IMR-90 (cell line): ENCODE measurements around the gene TRAF4. TPM values are rescaled to one million over a fixed set of nuclear protein-coding genes. Genes with fewer than 3 reads are reported as not detected.

Experiments used
- microRNA-seq, 2 experiments: library from miRNA; stranded (forward) in 1 of 2; unstranded in 1 of 2; fragments of 10-50 nt in 1 of 2; fragments of <30 nt in 1 of 2; gene quantifications in 1 of 2; microRNA quantifications in 1 of 2; one replicate each; pipeline versions ENCODE3 to v1.1.0; 2013 to 2020; ENCODE audit not compliant: insufficient read depth in 1 of 2, insufficient read length in 1 of 2, unreplicated experiment in 1 of 2
- polyA plus RNA-seq, 3 experiments: library from polyadenylated mRNA; depleted of rRNA; stranded (reverse); fragments of >200 nt; gene quantifications; 2 replicates each; pipeline ENCODE4 v1.2.3, GENCODE V29; 2012; ENCODE audit warnings: low replicate concordance in 1 of 3
- small RNA-seq, 5 experiments: library from RNA; depleted of rRNA; stranded (forward); fragments of <200 nt; gene quantifications; one replicate each; pipeline ENCODE3, GENCODE V24; 2012
- total RNA-seq: library from RNA; depleted of rRNA; stranded (reverse); fragments of >200 nt; gene quantifications from 2 replicates; pipeline ENCODE4 v1.2.3, GENCODE V29; 2012; rRNA removed

The TRAF4 gene
- total and polyA plus RNA-seq, 2 of the 4 experiments (the other 2 are of a cell fraction), result 36.9 to 63.2 TPM

Small RNA genes lying within 50 kb of the gene (microRNA-seq; reads per million reads assigned to microRNA genes)
- not detected for gene SNORD42A (ENCODE audit: insufficient read depth, insufficient read length)
- gene SNORD42B (ENCODE audit: insufficient read depth, insufficient read length), result not detected
- not detected for gene SNORD4A (ENCODE audit: insufficient read depth, insufficient read length)
- gene SNORD4B (ENCODE audit: insufficient read depth, insufficient read length), result not detected

Small RNA genes lying within 50 kb of the gene (small RNA-seq; reads per million reads assigned to genes)
- 0 reads per million in 5 experiments for gene SNORD42A
- 0 to 10.4 (median 1.8) reads per million in 5 experiments for gene SNORD42B
- gene SNORD4A, result 0 reads per million in 5 experiments
- gene SNORD4B, result 0 reads per million in 5 experiments

Other genes with a start within 250 kb of the TRAF4 start
- not detected in 2 replicates for gene FOXN1, start 237.7 kb upstream of the TRAF4 start, total RNA-seq
- gene FOXN1, start 237.7 kb upstream of the TRAF4 start, polyA plus RNA-seq (2012; rRNA removed), result not detected in 2 replicates
- gene UNC119, start 191.4 kb upstream of the TRAF4 start, total RNA-seq, result 21.7 and 22.4 TPM in 2 replicates
- gene UNC119, start 191.4 kb upstream of the TRAF4 start, polyA plus RNA-seq (2012; rRNA removed), result 57.4 and 63.2 TPM in 2 replicates
- 27.5 and 28.7 TPM in 2 replicates for gene PIGS, start 172.5 kb upstream of the TRAF4 start, total RNA-seq
- 77.9 and 78.9 TPM in 2 replicates for gene PIGS, start 172.5 kb upstream of the TRAF4 start, polyA plus RNA-seq (2012; rRNA removed)
- 46.1 and 47.0 TPM in 2 replicates for gene ALDOC, start 167.1 kb upstream of the TRAF4 start, total RNA-seq
- 62.6 and 69.7 TPM in 2 replicates for gene ALDOC, start 167.1 kb upstream of the TRAF4 start, polyA plus RNA-seq (2012; rRNA removed)
- gene SPAG5, start 145.0 kb upstream of the TRAF4 start, total RNA-seq, result 55.5 and 60.8 TPM in 2 replicates
- 40.3 and 47.3 TPM in 2 replicates for gene SPAG5, start 145.0 kb upstream of the TRAF4 start, polyA plus RNA-seq (2012; rRNA removed)
- gene RSKR, start 129.8 kb upstream of the TRAF4 start, total RNA-seq, result 2.2 and 2.8 TPM in 2 replicates
- gene RSKR, start 129.8 kb upstream of the TRAF4 start, polyA plus RNA-seq (2012; rRNA removed), result 5.9 and 6.8 TPM in 2 replicates
- 146 and 174 TPM in 2 replicates for gene BLTP2, start 98.9 kb upstream of the TRAF4 start, total RNA-seq
- 42.3 and 49.0 TPM in 2 replicates for gene BLTP2, start 98.9 kb upstream of the TRAF4 start, polyA plus RNA-seq (2012; rRNA removed)
- 79.2 and 81.7 TPM in 2 replicates for gene SDF2, start 82.1 kb upstream of the TRAF4 start, total RNA-seq
- gene SDF2, start 82.1 kb upstream of the TRAF4 start, polyA plus RNA-seq (2012; rRNA removed), result 76.0 and 80.8 TPM in 2 replicates
- 44.8 and 45.0 TPM in 2 replicates for gene SUPT6H, start 81.8 kb upstream of the TRAF4 start, total RNA-seq
- gene SUPT6H, start 81.8 kb upstream of the TRAF4 start, polyA plus RNA-seq (2012; rRNA removed), result 40.0 and 41.4 TPM in 2 replicates
- 0.28 and 0.36 TPM in 2 replicates for gene PROCA1, start 32.1 kb upstream of the TRAF4 start, total RNA-seq
- 1.7 and 3.0 TPM in 2 replicates for gene PROCA1, start 32.1 kb upstream of the TRAF4 start, polyA plus RNA-seq (2012; rRNA removed)
- gene RAB34, start 26.1 kb upstream of the TRAF4 start, total RNA-seq, result 304 and 351 TPM in 2 replicates
- gene RAB34, start 26.1 kb upstream of the TRAF4 start, polyA plus RNA-seq (2012; rRNA removed), result 374 and 387 TPM in 2 replicates
- gene RPL23A, start 24.0 kb upstream of the TRAF4 start, total RNA-seq, result 572 and 596 TPM in 2 replicates
- gene RPL23A, start 24.0 kb upstream of the TRAF4 start, polyA plus RNA-seq (2012; rRNA removed), result 958 and 1,004 TPM in 2 replicates
- 3.6 and 3.9 TPM in 2 replicates for gene TLCD1, start 17.8 kb upstream of the TRAF4 start, total RNA-seq
- 8.7 and 9.3 TPM in 2 replicates for gene TLCD1, start 17.8 kb upstream of the TRAF4 start, polyA plus RNA-seq (2012; rRNA removed)
- gene NEK8, start 15.2 kb upstream of the TRAF4 start, total RNA-seq, result 3.1 and 5.2 TPM in 2 replicates
- 4.1 and 4.6 TPM in 2 replicates for gene NEK8, start 15.2 kb upstream of the TRAF4 start, polyA plus RNA-seq (2012; rRNA removed)
- 2.2 and 2.5 TPM in 2 replicates for gene FAM222B, start 98.8 kb downstream of the TRAF4 start, total RNA-seq
- 10.8 and 11.4 TPM in 2 replicates for gene FAM222B, start 98.8 kb downstream of the TRAF4 start, polyA plus RNA-seq (2012; rRNA removed)
- gene ERAL1, start 111.0 kb downstream of the TRAF4 start, total RNA-seq, result 25.8 and 34.1 TPM in 2 replicates
- 62.3 and 71.3 TPM in 2 replicates for gene ERAL1, start 111.0 kb downstream of the TRAF4 start, polyA plus RNA-seq (2012; rRNA removed)
- gene FLOT2, start 153.7 kb downstream of the TRAF4 start, total RNA-seq, result 19.7 and 31.1 TPM in 2 replicates
- 60.1 and 67.9 TPM in 2 replicates for gene FLOT2, start 153.7 kb downstream of the TRAF4 start, polyA plus RNA-seq (2012; rRNA removed)
- gene DHRS13, start 159.1 kb downstream of the TRAF4 start, total RNA-seq, result 2.7 and 2.8 TPM in 2 replicates
- gene DHRS13, start 159.1 kb downstream of the TRAF4 start, polyA plus RNA-seq (2012; rRNA removed), result 3.9 and 4.1 TPM in 2 replicates
- gene PHF12, start 207.5 kb downstream of the TRAF4 start, total RNA-seq, result 25.6 and 26.7 TPM in 2 replicates
- 24.4 and 28.9 TPM in 2 replicates for gene PHF12, start 207.5 kb downstream of the TRAF4 start, polyA plus RNA-seq (2012; rRNA removed)